Epithelial cell of esophagus (primary cell): ENCODE data around the gene OLFML2B.
A peak's percentile ranks its signal among the peaks of the same experiment; 100 is the strongest.

Source experiments
- DNase-seq: peaks from one replicate; pipeline ENCODE4 v3.0.0; 2010; ENCODE audit warnings: low read depth
- H3K4me3 ChIP-seq: 2 replicates; pipeline ENCODE4 v1.5.1; 2011; ENCODE audit warnings: mild to moderate bottlenecking, low read length, control low read depth
- TF ChIP-seq, protein P1 (sequence below): IDR thresholded peaks from 2 replicates; pipeline ENCODE4 v1.5.1; 2011; ENCODE audit warnings: low read depth, mild to moderate bottlenecking, low read length, control low read depth, inconsistent platforms; ENCODE audit not compliant: insufficient read depth; ENCODE audit errors: missing control alignments

OLFML2B gene

DNA sequence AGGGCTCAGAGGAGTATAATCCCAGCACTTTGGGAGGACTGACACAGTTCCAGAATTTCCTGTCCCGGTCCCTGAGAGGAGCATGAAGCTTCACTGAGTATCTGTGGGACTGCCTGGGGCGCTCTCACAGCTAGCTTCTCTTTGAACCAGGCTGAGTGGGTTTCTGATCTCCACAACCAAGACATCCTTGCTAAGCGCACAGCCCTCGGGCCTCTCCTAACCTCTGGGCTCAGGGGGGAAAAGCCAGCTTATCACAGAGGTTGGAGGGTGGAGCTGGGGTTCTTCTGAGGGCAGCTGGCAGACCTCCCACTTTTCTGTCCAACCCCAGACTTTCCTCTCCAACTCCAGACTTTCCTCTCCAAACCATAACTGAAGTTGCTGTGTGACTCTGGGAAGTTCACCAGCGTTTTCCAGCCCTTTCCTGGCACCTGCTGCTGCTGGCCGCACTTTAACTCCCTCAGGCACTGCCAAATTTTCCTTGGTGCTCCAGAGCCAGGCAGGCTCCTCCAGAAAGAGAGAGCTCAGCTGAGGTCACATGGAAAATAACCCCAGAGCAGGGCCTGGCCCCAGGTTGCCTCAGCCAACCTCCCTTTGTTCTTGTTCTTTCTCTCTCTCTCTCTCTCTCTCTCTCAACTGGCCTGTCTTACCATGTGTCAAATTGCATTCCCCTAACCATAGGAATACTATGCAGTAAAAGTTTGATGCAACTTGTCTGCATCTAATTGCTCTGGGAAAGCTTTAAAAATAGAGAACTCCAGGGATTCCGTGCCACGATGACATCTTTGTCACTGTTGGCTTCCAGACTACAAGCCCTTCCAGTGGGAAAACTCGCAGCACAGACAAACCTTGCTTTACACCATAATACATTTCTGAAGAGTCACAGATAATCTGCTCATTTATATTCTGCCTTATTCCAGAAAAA is 49.5 kb downstream of the OLFML2B start:
- TF ChIP-seq, protein P1, sequence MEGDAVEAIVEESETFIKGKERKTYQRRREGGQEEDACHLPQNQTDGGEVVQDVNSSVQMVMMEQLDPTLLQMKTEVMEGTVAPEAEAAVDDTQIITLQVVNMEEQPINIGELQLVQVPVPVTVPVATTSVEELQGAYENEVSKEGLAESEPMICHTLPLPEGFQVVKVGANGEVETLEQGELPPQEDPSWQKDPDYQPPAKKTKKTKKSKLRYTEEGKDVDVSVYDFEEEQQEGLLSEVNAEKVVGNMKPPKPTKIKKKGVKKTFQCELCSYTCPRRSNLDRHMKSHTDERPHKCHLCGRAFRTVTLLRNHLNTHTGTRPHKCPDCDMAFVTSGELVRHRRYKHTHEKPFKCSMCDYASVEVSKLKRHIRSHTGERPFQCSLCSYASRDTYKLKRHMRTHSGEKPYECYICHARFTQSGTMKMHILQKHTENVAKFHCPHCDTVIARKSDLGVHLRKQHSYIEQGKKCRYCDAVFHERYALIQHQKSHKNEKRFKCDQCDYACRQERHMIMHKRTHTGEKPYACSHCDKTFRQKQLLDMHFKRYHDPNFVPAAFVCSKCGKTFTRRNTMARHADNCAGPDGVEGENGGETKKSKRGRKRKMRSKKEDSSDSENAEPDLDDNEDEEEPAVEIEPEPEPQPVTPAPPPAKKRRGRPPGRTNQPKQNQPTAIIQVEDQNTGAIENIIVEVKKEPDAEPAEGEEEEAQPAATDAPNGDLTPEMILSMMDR = no peak
- DNase-seq = no peak
- no peak overlapping the region for H3K4me3 ChIP-seq

GRCh38 chr1:161972828-161973227 is 50.8 kb downstream of the OLFML2B start:
- H3K4me3 ChIP-seq = no peak overlapping the region
- TF ChIP-seq, protein P1 = no peak
- no peak for DNase-seq

DNA sequence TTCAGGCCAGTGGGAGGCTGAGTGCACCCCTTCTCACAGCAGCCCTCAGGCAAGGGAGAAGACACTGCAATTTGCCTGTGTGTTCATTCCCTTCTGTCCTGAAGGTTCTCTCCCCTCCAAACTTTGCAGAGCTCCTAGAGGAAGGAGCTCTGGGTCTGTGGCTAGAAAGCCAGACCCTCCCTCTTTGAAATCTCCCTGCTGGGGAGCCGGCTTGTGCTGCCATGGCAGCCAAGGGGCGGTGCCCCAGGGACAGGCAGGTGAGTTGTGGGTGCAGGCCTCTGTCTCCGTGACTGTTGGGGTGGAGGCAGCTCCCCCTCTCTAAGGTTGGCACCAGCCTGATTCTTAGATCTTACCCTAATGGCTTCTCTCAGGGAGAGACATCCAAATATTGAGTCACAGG is 53.0 kb downstream of the OLFML2B start:
- TF ChIP-seq, protein P1 = no peak
- no peak for DNase-seq
- H3K4me3 ChIP-seq = no peak overlapping the region

GRCh38 chr1:161970036-161970435 is 53.6 kb downstream of the OLFML2B start:
- TF ChIP-seq, protein P1 = no peak
- H3K4me3 ChIP-seq = no peak overlapping the region
- no peak for DNase-seq

- TF ChIP-seq, protein P1 = no peak
- H3K4me3 ChIP-seq = no peak overlapping the region
- DNase-seq = no peak
These were observed 57.6 kb downstream of the OLFML2B start for GRCh38 chr1:161966067-161966466.

DNA sequence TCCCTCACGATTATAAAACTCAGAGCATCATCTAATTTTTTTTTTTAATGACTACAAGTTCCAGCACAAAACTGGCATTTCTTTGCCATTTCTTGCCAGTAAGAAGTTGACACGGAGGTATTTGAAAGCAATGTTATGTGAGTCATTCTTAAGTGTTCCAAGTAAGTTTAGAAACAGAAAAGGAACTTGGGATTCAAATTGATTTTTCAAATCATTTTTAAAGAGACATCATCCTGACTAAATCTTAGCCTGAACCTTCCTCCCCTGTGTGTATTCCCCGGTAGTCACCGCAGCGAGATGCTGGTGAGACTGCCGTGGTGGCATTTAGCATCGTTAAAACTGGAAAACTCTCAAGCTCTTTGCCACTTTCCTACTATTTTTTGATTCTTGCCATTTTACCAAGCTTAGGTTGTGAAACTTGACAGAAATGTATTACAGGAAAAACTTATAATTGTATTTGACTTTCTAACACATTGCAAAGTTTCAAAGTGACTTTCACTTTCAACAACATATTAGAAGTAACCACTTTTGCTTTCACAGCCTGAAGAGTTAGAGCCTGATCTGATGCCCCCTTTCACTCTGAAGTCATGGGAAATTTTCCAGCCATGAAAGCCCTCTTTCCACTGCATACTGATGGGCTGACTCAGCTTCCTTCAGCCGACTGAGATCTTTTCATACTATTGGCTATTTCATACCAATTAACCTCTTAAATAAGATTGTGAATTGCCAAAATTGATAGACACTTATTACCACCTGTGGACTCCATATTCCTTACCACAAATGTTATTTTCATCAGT is 61.4 kb downstream of the OLFML2B start:
- DNase-seq = peak; percentile 55
- H3K4me3 ChIP-seq = no peak overlapping the region
- TF ChIP-seq, protein P1 = no peak

- DNase-seq = peak; percentile 62
- TF ChIP-seq, protein P1 = no peak
- H3K4me3 ChIP-seq = no peak overlapping the region
These were observed 65.2 kb downstream of the OLFML2B start for GRCh38 chr1:161958425-161958824.
